GM21526 (cell line): ENCODE measurements around the gene PCBP3.
"Not testable (repeated sequence)": the region's sequence is repeated elsewhere in the genome, so short reads cannot be mapped to it uniquely, and the experiment has no call there.

Experiments used
- ATAC-seq: cut with Tn5 transposase; IDR thresholded peaks from one replicate; pipeline ENCODE4 v1.9.1; 2021; ENCODE audit warnings: moderate library complexity; ENCODE audit not compliant: unreplicated experiment, low FRiP score

Gene PCBP3

DNA sequence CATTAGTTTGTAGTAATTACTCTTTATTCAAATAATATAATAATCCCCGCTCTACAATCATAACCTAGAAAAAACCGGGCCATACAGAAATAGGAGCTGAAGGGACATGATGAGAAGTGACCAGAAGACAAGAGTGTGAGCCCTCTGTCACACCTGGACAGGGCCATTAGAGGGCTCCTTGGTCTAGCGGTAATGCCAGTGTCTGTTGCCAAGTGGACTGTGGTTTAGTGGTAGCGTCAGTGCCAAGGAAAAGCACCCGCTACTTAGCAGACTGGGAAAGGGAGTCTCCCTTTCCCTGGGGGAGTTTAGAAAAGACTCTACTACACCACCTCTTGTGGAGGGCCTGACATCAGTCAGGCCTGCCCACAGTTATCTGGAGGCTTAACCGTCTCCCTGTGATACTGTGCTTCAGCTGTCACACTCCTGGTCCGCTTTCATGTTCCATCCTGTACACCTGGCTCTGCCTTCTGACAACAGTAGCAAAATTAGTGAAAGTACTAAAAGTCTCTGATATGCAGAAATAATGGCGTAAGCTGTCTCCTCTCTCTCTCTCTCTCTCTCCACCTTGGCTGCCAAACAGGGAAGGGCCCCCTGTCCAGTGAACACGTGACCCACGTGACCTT lies 19.2 kb downstream of the PCBP3 start:
- ATAC-seq: not testable (repeated sequence)

DNA sequence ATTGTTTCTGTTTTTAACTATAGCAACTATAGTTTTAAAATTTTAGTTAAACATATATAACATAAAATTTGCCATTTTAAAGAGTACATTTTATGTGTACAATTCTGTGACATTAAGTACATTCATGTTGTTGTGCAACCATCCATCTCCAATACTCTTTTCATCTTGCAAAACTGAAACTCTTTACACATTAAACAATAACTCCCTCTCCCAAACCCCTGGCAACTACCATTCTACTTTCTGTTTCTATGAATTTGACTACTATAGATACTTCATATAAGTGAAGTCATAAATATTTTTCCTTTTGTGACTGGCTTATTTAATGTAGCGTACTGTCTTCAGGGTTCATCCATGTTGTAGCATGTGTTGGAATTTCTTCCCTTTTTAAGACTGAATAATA lies 25.9 kb downstream of the PCBP3 start:
- ATAC-seq: no peak

DNA sequence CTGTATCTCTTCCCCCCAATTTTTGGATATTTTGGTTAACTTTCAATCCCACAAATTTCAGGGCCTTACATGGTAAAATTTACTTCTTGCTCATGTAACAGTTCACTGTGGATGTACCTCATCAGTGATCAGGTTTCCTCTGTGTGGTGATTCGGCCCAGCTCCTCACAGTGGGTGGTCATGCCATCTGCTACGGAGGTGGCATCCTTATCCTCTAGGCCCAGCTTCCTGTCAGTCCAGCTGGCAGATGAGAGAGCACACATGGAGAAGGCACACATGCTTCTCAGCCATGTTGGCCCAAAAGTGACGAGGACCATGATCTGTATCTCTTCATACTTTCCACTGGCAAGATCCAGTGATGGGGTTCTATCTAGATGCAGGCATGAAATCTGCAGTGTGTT lies 27.2 kb downstream of the PCBP3 start:
- no peak for ATAC-seq

DNA sequence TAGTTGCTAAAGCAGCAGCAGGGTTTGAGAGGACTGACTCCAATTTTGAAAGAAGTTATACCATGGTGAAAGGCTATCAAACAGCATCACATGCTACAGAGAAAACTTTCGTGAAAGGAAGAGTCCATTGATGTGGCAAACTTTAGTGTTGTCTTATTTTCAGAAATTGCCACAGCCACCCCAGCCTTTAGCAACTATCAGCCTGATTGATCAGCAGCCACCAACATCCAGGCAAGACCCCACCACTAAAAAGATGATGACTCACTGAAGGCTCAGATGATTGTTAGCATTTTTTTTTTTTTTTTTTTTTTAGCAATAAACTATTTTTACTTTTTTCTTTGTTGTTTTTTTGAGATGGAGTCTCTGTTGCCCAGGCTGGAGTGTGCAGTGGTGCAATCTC lies 35.3 kb downstream of the PCBP3 start:
- not testable (repeated sequence) for ATAC-seq

DNA sequence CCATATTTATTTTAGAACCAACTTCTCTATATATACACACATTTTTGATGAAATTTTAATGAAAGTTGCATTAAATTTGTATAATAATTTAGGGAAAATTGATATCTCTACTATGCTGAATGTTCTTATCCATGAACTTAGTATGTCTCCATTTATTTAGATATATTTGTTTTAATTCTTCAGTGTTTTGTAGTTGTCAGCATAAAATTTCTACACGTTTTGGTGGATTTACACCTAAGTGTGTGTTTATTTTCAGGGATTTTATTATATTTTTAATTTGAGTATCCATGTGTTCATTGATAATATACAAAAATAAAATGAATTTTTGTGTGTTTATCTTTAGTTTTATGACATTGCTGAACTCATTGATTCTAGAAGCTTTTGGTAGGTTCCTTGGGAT lies 36.7 kb downstream of the PCBP3 start:
- no peak for ATAC-seq

DNA sequence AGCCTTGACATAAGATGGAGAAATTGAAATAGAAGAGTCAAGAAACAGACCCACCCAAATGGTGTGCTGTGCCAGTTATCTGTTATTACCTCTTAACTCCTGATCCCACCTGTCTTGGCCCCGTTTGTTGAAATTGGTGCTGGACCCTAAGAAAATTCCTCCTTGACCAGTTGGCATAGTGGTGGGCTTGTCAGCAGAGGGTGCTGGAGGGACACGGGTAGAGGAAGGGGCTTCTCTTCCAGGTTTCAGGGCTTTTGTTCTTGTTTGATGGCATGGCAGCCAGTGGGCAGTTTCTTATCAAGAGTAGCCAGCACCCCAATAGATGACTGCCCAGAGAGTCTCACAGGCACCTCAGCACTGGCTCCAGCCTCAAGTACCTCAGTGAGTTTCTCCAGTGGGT lies 51.6 kb downstream of the PCBP3 start:
- ATAC-seq: no peak

DNA sequence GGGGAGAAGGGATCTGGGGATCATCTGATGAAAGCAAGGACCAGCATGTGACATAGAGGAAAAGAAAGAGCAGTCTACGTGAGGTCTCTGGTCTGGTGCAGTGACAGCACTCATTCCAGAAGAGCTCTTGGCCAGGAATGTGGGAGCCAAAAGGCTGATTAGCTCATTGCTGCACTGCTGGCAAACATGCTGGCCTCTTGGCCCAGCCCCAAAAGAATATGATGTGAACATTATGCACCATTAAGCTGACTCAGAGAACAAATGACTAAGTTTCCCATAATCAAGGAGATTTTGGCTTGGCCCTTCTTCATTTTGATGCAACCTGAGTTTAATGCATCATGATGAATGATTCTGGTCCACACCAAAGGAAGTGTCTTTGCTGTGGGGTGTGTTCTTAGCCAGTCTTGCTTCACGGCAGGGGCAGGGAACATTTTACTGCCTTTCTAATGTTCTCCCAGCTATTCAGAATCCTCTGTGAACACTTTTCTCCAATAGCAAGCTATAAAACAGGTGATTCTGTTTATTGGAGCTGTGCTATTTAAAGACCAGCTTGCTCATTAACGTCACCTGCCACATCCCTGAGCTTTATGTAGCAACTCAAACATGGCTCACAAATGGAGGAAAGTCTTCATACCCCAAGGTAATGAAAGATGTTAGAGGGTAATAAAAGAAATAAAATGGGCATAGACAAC lies 55.1 kb downstream of the PCBP3 start:
- ATAC-seq: no peak

DNA sequence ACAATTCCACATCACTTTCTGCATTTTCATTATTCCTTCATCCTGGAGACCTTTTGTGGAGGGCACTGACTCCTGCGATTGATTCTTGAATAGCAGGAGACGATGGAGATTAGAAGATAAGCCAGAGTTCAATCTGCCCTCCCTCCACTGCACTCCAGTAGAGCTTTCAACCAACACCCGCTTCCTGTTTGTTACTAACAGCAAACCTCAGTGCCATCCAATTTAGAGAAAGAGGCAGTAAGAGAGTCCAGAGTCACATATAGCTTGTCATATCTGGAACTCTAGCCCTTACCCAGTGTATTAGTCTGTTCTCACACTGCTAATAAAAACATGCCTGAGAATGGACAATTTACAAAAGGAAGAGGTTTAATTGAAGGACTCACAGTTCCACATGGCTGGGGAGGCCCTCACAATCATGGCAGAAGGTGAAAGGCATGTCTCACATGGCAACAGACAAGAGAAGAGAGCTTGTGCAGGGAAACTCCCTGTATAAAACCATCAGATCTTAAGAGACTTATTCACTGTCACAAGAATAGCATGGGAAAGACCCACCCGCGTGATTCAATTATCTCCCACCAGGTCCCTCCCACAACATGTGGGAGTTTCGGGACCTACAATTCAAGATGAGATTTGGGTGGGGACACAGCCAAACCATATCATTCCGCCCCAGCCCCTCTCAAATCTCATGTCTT lies 55.9 kb downstream of the PCBP3 start:
- no peak for ATAC-seq

DNA sequence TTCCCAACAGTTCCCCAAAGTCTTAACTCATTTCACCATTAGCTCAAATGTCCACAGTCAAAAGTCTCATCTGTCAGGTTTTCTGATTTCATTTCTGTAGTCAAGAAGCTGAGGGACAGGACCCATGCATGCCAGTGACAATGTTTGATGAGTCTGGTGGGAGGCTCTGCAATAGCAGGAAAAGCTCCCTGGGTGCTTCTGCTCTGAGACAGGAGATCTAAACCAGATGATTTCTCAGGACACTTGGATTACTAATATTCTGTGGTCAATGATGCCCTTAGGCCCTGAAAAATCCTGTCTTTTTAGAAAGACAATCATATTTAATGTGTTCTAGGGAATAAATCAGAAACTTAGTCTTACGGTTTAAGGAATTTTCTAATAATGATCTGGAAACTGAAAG lies 56.4 kb downstream of the PCBP3 start:
- ATAC-seq: no peak

DNA sequence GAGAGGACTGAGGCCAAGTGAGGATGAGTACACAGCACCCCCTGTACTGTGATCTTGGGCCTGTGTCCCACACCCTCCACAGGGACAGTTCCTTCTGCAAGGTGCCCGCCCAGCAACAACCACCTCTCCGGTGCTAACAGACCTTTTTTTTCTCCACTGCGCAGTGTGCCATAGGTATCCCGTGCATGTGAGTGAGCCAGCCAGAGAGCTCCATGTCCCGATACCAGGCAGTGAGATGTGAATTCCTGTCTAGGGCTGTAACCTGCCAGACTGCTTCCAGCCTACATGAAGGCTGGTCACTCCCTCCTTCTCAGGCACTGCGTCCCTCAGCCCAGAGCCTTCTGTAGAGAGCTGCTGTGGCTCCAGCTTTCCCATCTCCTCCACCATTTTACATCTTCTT lies 56.9 kb downstream of the PCBP3 start:
- ATAC-seq: no peak

DNA sequence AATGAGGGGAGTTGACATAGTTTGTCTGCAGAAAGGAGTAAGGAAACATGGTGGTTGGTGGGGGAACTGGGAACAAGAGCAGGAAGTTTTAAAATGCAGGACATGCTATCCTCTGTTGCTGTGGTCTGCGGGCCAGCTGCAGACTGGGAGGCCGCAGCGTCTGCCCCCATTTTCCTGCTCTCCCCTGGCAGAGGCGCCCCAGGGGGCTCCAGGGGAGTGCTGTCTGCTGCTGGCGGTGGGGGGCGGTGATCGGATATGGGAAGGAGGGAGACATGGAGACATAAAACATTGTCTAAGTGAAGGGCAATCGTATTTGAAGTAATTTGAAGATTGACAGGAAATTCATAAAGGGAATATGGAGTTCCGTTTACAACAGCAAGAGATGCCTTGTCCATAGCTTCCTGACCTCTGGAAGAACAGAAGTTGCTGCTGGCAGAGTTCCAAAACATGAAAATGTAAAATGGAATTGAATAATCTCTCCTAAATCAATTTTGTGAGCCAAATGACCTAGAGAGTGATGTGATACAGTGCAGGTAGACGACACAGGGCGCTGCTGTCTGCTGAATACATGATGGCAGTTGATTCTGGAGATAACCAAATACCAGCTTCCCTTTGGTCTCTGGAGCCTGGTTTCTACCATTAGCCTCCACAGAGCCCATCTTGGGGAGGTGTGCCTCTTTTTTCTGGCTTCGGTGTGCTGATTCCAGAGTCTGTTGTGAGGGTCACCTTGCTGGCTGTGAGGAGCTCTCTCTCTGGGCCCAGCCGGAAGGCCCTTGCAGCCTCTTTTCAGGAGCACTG lies 61.0 kb downstream of the PCBP3 start:
- no peak for ATAC-seq

DNA sequence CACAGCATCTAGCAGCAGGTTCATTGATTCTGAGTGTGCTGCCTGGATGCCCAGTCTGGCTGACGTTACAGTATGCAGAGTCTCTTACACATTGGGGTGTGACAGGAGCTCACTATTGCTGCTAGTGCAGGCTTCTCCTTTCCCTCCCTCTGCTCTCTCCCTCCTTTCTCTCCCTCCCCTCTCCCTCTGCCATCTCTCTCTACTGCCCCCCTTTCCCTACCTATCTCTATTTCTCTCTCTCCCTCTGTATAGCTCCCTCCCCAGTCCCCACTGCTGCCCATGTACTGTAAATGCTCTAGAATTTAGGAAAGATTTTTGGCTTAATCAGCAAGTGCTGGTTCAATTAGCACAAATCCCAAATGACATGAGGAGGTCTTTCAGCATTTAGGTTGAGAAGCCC lies 62.8 kb downstream of the PCBP3 start:
- ATAC-seq: no peak

DNA sequence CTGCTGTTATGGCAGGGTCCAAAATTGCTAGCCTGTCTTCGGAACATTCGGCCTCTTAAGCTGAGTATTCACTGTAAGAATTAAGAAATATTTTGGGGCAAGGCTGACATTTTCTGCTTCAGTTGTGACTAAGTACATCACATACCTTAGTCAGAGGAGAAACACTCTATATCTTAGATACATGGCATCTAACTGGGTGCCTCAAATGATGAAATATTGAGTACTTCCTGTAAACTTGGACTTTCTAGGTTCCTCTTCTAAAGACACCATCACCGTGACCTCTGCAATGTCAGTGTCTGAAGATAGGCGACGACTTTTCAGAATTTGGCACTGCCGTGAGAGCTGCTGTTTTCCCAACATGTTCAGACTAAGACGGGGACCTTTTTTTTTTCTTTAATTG lies 65.6 kb downstream of the PCBP3 start:
- ATAC-seq: no peak

DNA sequence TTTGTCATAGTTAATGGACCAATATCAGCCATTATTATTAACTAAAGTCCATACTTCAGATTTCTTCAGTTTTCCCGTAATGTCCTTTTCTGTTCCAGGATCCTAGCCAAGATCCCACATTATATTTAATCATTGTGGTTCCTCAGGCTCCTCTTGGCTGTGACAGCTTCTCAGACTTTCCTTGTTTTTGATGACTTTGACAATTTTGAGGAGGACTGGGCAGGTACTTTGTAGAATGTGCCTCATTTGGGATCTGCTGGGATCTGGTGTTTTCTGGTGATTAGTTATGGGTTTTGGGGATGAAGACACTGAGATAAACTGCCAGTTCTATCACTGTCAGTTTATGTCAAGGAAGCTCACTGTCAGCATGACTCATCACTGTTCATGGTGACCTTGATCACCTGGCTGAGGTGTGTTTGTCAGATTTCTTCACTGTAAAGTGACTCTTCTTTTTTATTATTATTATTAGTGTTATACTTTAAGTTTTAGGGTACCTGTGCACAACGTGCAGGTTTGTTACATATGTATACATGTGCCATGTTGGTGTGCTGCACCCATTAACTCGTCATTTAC lies 66.3 kb downstream of the PCBP3 start:
- ATAC-seq: no peak

DNA sequence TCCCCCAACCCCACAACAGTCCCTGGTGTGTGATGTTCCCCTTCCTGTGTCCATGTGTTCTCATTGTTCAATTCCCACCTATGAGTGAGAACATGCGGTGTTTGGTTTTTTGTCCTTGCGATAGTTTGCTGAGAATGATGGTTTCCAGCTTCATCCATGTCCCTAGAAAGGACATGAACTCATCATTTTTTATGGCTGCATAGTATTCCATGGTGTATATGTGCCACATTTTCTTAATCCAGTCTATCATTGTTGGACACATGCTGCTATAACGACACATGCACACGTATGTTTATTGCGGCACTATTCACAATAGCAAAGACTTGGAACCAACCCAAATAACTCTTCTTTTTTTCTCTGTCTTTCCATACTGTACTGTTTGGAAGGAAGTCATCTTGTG lies 66.8 kb downstream of the PCBP3 start:
- not testable (repeated sequence) for ATAC-seq

DNA sequence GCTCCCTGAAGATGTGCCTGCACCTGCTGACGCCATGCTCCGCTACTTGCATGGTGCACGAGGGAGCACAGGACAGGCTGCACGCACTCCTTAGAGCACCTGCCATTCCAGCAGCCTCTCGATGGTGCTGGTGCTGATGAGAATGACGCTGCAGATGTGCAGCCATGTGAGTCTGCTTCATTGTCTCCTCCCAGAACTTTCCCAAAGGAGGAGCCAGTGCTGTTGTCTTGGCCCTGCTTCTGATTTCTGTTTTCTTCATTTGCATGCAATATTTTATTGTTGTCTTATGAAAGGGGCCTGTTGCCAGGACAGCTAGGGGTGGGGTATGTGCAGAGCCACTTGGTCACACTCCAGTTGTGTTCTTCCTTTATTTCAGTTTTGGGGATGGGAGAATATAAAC lies 70.1 kb downstream of the PCBP3 start:
- no peak for ATAC-seq

DNA sequence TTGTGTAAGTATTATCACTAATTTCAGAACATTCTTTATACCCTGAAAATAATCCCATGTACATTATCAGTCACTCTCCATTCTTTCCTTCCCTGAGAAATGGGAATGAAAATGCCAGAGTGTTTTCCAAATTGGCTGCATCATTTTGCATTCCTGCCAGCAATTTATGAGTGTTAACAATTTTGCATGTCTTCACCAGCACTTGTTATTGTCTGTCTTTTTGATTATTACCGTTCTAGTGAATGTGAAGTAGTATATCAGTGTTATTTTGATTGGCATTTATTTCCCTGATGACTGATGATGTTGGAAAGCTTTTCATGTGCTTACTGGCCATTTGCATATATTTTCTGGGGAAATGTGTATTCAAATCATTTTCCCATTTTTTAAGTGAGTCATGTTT lies 71.9 kb downstream of the PCBP3 start:
- ATAC-seq: no peak

DNA sequence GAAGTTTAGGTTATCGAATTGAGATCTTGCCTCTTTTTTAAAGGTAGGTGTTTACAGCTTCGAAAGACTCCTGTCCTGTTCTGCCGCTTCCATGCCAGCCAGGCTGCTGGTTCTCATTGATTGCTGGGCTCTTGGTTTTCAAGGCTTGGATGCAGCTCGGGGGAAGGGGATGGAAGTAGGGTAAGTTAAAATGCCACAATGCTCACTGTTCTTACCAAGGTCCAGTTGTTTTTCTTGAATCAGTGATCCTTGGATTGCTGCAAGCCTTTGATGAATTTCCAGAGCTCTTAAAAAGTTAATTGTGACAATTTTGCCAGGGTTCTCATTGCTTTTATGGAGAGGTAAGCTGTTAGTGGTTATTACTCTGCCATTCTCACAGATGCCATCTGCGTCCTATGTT lies 74.9 kb downstream of the PCBP3 start:
- ATAC-seq: no peak

DNA sequence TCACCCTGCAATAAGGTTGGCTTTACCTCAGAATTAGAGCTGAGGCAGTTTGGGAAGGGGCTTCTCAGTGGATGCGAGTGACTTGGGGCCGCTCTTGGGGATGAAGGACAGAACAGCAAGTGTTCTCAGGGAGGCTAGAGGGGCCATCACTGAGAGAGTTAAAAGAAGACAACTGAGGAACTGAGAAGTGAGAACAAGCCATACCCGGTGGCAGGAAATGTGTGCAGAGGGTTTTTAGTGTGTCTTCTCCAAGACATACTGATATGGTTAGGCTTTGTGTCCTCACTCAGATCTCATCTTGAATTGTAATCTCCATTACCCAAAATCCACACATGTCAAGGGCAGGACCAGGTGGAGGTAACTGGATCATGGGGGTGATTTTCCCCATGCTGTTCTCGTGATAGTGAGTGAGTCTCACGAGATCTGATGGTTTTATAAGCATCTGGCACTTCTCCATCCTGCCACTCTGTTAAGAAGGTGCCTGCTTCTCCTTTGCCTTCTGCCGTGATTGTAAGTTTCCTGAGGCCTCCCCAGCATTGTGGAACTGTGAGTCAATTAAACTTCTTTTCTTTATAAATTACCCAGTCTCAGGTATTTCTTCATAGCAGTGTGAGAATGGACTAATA lies 75.8 kb downstream of the PCBP3 start:
- no peak for ATAC-seq

DNA sequence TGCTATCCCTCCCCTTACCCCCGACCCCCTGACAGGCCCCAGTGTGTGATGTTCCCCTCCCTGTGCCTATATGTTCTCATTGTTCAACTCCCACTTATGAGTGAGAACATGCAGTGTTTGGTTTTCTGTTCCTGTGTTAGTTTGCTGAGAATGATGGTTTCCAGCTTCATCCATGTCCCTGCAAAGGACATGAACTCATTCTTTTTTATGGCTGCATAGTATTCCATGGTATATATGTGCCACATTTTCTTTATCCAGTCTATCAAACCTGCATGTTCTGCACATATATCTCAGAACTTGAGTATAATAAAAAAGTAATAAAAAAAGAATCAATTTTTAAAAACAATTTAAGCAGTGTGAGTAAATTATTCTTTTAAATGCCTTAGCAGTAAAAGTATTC lies 76.7 kb downstream of the PCBP3 start:
- not testable (repeated sequence) for ATAC-seq
